ENCODE results near the gene MARK1.
A peak's percentile ranks its signal among the peaks of the same experiment; 100 is the strongest.

The MARK1 gene

DNA sequence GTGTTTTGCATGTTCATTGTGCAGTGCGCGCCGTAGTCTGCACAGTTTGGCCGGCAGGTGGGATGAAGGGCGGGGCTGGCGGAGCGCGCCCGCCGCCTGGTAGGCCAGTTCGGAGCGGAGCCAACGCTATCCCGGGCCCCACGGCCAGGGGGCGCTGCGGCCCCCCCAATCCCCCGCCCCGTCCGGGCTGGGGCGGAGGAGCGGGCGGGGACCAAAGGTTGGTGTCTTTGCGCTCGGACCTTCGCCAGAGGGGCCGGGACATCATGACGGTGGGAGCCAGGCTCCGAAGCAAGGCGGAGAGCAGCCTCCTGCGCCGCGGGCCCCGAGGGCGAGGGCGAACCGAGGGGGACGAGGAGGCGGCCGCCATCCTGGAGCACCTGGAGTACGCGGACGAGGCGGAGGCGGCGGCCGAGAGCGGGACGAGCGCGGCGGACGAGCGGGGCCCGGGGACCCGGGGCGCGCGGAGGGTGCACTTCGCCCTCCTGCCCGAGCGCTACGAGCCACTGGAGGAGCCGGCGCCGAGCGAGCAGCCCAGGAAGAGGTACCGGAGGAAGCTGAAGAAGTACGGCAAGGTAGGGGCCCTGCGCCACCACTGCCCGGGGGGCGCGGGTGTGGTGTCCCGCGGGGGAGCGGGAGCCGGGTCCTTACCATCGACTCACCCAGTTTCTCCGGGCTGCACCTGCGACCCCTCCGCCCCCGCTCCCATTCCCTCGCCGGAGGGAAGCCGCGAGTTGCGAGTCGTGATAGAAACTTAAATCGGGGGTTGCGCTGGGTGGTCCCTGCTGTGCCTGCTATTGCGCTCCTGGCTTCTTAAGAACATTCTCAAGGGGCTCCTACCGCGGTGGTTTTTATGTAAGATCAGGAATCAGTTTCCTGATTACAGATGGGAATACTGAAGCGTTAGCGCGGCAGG is 162.5 kb downstream of the MARK1 start, which contains the start of gene C1orf115:
Gene C1orf115 (plus strand): TSS at position 224 of the 913 bp plus-strand sequence. CDS start 40 bp downstream, at position 264.
- DNase-seq (ENCODE audit: low read depth in 2 of 2): peak; percentile 19 to 22

DNA sequence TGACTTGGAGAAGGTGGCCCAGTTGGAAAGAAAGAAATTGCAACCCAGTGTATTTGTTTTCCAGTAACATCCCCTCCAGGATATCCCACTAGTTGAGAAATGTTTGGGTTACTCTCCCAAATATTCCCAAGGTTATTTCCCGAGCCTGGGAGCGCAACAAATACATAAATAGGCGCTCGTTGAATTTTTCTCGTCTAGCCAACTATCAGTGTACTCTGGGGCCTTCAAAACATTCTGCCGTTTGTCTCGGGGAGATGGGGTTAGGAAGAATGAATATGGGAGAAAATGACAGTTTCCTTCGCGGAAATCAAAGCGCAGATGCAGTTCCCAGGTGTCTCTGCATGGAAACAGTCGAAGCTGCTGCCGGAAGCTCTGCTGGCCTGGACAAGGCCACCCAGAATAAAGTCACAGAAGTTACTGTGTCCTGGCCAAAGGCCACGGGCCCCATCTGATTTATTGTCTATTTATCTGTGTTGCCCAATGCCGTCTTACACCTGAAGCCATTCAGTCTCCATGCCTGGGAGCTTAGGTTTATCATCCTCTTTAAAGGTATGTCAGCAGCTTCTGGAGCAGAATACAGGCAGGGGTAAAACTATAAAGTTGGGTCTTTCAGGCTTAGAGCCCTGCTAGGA is 163.2 kb downstream of the MARK1 start:
- no peak for DNase-seq (ENCODE audit: low read depth in 2 of 2)

DNA sequence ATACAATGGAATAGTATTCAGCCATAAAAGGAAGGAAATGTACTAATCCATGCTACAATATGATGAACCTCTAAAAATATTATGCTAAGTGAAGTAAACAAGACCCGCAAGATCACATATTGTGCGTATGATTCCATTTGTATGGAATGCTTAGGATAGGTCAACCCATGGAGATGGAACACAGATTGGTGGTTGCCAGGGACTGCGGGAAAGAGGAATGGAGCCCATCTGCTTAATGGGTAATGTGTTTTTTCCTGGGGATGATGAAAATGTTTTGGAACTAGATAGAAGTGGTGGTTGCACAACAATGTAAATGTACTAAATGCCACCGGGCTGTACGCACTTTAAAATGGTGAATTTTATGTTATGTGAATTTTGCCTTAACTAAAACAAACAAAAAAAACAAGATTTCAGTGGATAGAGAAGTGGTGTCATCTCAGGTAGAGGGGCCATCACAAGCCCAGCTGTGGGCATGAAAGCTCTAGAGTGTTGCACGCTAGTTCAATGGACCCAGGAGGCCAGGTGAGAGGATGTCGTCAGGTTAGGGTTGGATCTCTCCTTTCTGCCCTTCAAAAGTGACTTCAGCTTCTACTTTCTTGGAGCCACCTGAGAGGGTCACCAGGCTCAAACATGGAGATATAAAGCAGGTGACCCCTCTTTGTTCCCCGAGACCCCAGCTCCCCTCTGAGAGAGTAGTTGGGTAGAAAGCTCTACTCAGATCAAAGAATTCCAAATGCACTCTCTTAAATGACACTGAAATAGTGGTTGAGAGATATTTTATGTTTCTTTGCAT is 164.7 kb downstream of the MARK1 start:
- no peak for DNase-seq (ENCODE audit: low read depth in 2 of 2)

DNA sequence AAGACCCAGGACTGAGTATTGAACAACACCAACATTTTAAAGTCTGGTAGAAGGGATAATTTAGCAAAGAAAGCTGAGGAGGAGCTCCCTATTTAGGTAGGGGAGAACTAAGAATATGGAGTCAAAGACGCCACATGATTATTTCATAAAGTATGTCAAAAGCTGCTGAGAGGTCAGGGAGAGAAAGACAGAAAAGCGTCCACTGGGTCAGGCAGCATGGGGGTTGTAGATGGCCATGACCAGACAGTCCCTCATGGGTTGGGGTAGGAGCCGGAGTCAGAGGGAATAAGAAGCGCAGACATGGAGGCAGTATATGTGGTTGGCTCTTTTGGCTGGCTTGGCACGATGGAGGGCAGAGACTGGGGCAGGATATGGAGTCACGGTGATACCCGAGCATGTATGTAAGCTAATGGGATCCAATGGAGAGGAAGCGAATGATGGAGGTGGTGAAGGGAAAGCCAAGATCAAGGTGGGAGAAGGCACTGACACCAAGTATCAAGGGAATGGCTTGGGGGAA is 167.0 kb downstream of the MARK1 start:
- no peak for DNase-seq (ENCODE audit: low read depth in 2 of 2)

DNA sequence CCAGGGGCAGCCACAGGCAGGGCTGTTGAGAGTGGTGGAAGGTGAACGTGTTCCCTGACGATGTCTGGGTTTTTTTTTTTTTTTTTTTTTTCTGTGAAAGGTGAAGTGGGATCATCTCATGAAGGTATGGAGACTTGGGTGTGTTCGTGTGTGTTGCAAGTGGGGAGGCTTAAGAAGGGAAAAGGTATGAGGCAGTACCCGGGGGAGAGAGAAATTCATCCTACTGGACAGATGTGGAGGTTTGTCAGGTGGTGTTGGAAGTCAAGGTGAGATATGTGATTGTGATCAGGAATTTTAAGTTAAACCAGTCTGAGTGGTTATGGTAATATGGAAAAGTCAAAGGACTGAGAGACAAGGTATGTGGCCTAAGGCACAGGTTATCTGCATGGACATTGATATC is 167.5 kb downstream of the MARK1 start:
- no peak for DNase-seq (ENCODE audit: low read depth in 2 of 2)

DNA sequence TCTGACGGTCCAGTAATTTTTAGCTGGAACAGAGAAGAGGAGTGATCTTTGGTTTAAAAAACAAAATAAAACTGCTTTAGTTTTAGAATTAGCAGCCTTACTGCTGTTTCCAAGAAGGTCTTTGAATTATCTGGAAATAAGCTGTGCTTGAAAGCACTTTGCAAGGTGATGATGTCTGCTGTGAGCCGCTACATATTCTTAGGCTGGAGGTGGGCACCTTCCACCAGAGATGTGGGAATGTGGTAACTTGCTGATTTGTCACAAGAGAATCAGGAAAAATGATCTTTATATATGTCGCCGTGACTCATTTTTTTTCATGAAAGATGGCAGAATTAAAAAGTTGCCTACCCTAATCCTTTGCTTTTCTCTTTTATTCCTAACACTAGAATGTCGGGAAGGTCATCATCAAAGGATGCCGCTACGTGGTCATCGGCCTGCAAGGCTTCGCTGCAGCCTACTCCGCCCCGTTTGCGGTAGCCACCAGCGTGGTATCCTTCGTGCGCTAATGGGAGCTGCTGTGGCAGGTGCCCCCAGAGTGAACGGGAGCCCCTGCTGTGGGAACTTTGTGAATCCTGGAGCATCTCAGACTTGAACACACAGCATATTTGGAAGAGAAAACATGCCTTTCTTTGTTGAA is 168.4 kb downstream of the MARK1 start:
- no peak for DNase-seq (ENCODE audit: low read depth in 2 of 2)

DNA sequence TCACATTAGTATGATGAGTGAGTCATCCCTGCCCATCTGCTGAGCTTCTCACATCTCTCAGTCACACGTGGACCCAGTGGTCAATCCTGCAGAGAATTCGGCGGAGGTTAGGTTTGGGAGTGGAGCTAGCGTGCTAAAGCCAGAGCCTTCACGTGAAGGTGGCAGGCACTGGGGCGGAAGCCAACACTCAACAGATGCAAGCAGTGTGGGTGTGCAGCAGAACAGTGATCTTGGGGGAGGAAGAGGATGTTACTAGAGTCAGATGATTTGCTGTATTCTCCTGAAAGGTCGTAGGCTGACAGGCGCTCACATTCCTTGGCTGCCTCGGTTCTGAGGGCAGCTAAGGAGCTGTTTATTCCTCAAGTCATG is 168.9 kb downstream of the MARK1 start:
- DNase-seq (ENCODE audit: low read depth in 2 of 2): no peak

DNA sequence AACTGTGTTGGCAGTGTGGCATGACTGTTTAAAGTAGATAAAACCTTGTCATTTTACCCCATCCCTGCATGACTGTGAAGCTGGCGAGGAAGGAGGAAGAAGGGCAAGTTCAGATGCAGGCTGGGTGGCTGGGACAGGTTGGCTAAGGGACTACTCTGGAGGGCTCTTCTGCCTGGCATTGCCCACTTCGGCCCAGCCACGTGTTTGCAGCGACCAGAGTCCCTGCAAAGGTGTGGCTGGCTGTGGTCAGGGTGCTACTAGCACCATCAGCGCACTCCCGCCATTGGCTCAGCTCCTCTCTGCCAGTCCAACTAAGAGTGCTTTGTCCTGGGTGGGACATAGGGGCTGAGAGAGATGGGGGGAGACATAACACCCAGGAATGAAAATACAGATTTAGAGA is 169.4 kb downstream of the MARK1 start:
- DNase-seq (ENCODE audit: low read depth in 2 of 2): no peak

DNA sequence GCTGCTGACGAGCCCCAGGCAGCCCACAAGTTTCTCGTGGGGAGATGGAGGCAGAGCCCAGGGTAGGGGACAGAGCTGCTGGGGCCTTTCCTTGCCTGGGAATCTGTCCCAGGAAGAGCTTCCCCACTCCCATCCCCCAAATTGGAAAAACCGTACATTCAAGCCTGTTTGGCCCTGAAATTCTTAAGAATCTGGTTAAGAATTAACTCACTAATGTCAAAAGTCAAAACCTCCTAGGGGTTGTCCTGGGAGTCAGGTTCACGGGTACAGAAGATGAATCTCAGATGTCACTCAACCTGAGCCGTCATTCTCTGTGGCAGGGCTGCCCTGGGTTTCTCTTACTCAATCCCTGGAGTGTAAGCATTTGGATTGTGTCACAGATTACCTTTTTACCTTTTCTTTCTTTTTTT is 170.7 kb downstream of the MARK1 start:
- DNase-seq (ENCODE audit: low read depth in 2 of 2): no peak

DNA sequence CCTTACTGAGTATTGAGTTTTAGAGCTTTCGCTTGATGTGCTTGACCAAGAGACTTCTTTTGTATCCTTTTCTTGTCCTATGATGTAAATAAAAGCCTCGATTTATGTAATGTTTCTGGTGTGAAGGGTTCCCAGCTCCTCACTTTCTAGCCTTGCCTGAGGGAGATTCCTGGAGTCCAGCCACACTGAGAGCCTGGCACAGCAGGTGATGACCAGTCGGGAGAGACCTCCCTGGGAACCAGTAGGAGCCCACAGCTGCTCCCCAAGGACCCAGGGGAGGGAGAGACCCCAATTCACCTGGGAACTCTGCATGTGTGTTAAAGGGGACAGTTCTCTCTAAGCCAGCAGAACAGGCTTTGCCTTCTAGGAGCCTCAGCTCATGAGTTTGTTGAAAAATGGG is 171.1 kb downstream of the MARK1 start:
- no peak for DNase-seq (ENCODE audit: low read depth in 2 of 2)

DNA sequence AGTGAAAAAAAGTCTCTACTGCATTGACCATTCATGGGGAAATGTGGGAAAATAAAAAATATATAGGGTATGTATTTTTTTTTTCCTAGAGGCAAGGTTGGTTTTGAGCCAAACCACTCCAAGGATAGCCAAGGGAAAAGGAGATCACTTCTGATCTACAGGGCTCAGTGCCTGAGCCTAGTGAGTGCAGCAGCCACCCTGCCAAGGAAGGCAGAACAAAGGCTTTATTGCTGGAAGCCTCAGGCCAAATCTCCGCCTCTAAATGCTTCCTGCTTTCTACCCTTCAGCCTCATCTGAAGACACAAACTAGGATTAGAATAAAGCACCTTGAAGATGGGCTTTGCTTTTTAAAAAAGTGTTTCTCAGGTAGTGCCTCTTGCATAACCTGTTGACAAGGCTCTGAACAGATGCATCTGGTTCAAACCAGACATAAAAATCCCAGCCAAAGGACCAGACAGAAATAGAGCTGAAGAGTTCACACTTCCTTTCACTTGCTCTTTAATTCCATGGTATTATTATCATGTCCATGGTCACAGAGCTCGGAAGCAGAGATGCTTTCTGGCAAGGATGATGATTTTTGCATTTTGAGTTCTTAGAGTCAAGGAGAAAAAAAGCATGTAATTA is 172.7 kb downstream of the MARK1 start:
- DNase-seq (ENCODE audit: low read depth in 2 of 2): no peak

DNA sequence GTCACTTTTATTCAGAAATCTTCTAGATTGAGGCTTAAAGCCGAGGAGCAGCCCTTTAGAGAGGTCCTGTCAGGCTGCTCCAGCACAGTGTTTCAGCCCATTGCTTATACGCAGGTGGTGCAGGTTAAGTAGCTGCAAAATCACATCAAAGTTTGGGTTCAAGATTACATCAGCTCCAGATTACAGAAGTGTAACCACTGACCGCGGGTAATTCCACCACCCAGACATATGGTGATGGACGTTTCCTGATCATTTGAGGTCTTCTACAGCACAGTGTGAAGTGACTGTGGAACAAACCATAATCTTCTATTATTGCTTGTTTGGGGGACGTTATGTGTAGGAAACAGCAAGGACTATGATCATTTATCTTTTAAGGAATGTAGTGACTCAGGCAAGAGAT is 174.0 kb downstream of the MARK1 start:
- no peak for DNase-seq (ENCODE audit: low read depth in 2 of 2)

DNA sequence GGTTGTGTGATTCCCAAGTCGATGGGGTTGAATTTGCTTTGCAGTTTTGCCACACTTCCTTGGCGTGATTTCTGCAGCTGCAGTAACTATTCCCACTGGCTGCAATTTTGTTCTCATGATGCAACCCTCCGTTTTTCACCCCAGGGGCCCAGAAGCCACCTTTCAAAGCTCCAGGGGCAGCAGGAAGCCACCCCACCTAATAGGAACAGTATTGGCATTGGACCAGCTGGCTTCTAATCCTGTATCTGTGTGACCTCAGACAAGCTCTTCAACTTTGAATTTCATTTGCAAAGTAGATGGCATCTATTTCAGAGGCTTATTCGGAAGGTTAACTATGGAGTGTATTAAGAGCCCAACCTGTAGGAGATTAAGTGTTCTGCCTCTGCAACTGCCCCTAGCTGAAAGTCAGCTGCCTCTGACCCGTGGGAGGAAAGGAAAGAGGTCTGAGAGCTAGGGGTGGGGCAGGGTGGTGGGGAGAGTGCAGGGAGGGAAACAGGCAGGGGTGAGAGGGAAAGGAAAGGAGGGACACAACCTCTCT is 174.9 kb downstream of the MARK1 start:
- DNase-seq (ENCODE audit: low read depth in 2 of 2): no peak

DNA sequence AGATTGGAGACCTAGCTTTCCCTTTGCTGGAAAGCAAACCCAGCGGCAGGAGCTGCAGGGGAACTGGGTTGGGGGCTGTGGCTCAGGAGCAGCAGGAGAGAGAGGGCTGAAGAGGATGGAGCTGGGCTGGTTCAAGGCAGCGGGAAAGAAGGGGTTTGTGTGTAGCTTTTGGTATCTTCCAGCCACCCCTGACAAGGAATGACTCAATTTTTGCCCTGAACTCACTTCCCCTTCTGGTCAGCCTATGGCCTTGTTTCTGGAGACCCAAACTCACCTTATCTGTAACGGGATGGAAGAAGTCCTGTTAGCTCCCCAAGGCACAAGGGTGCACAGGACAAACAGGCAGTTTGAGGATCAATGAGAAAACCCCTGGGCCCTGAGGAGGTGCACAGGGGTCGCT is 175.4 kb downstream of the MARK1 start:
- DNase-seq (ENCODE audit: low read depth in 2 of 2): no peak

DNA sequence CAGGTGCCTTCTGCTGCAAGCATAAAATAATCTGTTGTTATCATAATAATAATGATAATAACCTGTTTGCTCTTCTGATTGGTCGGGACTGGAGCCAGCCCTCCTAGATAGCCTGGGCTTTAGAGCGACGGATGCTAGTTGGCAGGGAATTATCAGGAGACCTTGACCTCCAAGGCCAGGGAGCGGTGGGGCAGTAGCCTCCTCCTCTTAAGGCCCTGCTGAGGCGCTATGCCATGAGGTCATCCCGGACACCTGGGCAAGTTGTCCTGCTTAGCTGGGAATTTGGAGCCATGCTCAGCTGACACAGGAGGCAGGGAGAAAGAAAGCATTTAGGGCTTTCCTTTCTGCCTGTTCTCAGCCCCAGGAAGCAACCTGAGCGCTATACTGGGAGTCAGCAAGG is 177.8 kb downstream of the MARK1 start:
- no peak for DNase-seq (ENCODE audit: low read depth in 2 of 2)

DNA sequence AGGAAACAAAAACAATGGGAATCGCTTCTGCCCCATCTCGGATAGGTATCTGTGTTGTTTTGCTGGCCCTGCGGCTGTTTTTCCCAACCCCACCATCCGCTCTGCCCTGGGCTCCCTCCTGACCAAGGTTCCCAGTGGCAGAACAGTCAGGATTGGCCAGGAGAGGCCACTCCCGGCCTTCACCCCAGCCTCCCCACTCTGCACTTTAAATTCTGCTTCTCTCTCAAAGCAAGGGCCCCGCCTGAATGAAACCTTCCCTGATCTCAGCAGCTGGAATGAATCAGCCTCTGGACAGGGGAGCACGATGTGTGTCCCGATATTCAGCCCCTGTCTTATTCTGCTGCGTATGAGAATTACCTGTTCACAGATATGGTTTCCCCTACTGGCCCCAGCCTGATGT is 178.5 kb downstream of the MARK1 start:
- no peak for DNase-seq (ENCODE audit: low read depth in 2 of 2)

DNA sequence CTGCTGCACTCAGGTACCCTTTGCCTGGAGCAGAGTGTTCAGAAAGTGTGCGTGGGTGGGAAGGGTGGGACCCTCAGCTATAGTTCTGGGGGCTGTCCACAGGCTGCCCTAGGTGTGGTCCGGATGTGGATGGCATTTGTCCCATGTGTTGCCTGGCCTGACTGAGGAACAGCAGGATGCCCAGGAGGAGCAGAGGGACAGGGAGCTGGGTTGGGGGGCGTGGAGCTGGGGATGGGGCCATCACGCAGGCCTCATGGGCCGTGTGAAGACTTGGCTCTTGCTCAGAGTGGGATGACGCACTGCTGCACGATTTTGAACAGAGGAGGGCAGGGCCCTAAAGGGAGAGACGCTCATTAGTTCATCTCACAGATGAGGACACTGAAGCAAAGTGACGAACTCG is 179.2 kb downstream of the MARK1 start:
- DNase-seq (ENCODE audit: low read depth in 2 of 2): no peak

DNA sequence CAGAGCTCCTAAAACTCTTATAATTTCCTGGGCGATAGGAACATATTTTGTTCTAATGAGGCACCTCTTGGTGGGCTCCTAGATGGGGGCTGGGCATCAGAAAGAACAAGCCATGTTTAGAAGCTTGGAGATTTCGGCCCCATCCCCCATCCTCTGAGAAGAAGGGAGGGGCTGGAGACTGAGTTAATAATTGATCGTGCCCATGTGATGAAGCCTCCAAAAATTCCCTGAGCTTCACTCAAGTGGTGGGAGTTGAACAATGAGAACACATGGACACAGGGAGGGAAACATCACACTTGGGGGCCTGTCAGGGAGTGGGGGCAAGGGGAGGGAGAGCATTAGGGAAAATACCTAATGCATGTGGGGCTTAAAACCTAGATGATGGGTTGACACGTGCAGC is 180.3 kb downstream of the MARK1 start:
- no peak for DNase-seq (ENCODE audit: low read depth in 2 of 2)

DNA sequence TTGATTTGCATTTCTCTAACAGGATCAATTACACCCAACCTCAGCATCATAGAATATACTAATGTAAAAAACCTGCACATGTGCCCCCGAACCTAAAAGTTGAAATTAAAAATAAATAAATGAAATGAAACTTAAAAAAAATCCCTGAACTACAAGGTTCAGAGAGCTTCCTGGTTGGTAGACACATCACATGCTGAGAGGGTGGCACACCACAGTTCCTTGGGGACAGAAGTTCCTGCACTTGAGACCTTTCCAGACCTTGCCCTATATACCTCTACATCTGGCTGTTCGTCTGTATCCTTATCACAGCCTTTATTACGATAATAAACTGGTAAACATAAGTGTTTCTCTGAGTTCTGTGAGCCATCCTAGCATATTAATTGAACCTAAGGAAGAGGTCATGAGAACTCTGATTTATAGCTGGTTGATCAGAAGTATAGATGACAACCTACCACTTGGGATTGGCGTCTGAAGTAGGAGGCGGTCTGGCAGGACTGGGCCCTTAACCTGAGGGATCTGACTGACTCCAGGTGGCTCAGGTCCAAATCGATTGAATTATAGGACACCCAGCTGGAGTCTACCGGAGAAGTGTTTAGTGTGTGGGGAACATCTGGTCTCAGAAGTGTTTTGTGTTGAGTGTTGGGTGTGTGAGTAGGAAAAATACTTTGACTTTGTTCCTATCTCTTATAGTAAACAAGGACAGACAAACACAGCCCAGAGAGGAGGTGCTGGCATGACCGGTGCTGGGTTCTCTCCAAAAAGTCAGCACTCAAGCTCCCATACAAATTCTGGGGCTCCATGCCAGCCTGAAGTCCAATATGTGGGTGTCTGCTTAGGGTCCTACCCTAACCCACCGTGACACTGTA is 181.2 kb downstream of the MARK1 start:
- no peak for DNase-seq (ENCODE audit: low read depth in 2 of 2)

DNA sequence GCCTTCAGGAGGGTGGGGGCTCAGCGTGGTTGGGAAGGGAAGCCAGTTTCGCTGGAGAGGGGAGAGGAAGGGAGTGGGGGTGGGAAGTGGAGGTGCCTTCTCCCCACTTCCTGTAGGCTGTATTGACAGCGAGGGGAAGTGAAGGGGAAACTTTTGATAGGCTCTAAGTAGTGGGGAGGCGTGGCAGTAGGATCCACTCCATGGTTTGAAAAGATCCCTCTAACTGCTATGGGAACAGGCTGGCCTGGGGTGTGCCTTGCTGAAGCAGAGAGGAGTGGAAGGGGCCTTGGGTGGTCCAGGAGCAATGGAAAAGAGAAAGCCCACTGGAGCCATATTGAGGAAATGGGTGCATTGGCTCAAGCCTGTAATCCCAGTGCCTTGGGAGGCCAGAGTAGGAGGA is 182.4 kb downstream of the MARK1 start:
- no peak for DNase-seq (ENCODE audit: low read depth in 2 of 2)
